NCI-H526 treated with DMSO at 0.1 percent for 48 hours (cell line): ENCODE measurements around the gene PAXX.
"Not testable (repeated sequence)": the region's sequence is repeated elsewhere in the genome, so short reads cannot be mapped to it uniquely, and the experiment has no call there.

Source experiments
- DNase-seq: peaks from one replicate; lab custom pipeline; 2025; lab: John Stamatoyannopoulos, UW

Gene PAXX

DNA sequence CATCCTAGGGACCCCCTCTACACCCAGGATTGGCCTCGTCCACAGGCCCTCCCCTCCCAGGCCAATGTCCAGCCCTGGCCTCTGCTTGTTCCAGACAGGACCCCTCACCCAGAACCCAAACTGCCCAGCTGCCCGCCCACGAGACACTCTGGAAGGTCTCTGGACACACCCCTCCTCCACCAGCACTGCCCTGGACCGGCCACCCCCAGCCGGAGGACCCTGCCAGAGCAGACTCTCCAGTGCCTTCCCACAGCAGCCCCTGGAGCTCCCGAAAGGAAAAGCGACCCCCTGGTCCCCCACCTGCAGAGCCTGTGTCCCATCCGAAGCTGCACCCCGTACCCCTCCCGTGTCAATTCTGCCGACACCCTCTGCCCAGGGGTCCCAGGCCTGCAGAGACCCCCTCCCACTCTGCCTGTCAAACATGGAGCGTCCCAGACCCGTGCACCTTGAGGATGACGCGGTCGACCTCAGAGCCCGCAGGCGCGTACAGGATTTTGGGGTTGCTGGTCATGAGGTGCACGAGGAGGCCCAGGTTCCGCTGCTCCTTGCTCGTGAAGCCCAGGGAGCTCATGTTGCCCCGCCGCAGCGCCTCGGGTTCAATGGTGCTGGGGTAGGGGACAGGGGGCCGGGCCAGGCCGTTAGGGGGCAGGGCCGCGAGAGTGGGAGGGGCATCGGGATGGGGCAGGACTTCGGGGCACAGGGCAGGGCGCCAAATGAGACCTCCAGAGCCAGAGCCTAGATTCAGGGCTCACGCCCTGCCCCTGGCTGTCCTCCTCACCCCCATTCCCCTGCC is 27.9 kb downstream of the PAXX start:
- DNase-seq, result no peak

DNA sequence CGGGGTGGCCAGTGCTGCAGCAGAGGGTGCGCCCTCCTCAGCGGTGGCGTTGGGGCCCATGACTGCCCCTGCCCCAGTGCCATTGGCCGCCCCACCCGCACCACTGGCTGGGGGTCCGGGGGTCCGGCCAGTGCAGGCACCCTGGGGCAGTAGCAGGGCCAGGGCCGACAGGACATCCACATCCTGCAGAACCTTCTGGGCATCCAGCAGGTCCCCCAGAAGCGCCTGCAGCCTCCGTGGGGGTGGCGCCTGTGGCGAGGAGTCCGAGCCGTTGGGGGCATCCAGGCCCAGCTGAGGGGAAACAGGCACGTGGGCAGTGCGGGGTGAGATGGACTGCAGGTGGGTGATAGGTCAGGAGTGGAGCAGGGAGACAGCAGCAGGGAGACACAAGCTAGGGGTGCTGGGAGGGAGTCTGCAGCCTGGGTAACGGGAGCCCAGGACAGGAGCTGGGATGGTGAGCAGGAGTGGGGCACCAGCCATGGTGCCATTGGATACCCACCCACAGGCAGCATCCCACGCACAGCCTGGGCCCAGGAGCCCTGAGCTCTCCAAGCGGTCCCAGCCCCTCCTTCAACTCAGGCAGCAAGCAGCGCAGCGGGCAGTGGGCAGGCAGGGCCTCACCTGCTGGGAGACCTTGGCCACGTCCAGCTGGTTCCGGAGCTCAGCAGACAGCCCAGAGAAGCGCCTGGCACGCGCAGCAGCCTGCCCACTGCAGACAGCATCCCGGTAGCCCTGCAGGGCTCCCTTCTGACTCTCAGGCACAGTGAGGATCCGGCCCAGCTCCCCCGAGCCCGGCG is 28.7 kb downstream of the PAXX start:
- DNase-seq, result no peak

DNA sequence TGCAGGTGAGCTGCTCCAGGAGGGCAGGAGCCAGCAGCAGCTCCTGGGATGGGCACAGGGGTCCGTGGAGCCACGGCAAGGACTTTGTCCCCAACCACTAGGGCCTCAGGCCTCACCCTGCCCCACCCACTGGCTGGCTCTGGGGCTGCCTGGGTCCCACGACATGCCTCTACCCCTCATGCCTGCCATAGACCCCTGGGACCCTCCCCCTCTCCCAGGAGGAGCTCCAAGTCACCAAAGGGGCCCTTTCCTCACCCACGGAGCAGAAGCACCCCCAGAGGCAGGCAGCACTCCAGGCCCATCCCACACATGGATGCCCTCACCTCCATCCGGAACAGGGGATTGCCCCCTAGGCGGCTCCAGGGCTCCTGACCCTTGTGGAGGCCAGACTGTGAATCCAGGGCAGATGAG is 29.4 kb downstream of the PAXX start:
- DNase-seq, result no peak

DNA sequence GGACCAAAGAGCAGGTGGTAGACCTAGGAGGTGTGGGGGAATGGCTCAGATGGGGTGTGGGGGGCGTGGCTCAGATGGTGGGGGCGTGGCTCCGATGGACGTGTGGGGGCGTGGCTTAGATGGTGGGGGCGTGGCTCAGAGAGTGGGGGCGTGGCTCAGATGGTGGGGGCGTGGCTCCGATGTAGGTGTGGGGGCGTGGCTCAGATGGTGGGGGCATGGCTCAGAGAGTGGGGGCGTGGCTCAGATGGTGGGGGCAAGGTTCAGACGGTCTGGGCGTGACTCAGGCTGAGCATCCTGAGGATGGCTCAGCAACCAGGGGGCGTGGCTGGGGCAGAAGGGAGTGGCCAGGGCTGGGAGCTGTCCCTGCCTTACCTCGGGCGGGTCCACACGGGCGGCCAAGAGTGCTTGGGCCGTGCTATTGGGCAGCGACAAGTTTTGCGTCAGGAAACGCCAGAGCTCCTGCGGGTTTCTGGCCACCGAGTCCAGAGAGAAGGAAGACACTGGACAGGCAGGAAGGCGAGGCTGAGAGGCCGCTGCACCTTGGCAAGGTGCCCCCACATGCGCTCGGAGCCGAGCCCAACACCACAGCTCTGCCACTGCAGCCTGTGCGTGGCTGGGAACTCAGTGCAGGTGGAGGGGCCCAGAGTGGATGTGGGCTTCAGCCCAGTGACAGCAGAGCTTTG is 29.9 kb downstream of the PAXX start:
- peak; percentile 14 for DNase-seq

DNA sequence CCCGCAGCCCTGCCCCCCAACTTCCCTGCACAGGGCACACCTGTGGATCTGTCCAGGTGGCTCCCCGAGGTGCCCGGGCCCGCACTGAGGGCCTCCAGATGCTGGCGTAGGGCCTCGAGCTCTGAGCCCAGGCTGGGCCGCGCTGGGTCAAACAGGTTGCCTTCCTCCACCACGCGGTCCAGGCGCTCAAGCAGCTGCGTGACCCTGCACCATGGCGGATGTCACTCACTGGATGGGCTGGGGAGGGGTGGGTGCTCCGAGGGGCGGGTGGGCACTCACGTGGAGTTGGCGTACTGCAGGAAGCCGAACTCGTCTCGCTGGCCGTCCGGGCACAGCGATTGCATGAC is 30.4 kb downstream of the PAXX start:
- DNase-seq, result no peak

DNA sequence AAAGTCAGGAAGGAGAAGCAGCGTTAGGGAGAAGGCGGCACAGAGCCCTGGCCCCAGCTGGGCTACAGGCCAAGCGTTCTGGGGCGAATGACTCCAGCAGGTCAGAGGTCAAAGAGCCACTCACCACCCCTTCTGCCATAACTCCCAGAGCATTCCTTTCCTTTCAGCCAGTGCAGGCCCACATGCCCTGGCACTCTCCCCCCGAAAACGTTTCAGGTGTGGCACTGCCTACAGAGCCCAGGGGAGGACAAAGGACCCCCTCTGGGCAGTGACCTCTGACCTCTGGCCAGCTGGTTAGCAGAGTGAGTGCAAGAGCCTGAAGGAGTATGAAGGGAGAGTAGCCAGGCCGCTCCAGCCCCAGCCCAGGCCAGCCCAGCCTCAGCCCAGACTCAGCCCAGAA is 30.9 kb downstream of the PAXX start:
- DNase-seq, result no peak

DNA sequence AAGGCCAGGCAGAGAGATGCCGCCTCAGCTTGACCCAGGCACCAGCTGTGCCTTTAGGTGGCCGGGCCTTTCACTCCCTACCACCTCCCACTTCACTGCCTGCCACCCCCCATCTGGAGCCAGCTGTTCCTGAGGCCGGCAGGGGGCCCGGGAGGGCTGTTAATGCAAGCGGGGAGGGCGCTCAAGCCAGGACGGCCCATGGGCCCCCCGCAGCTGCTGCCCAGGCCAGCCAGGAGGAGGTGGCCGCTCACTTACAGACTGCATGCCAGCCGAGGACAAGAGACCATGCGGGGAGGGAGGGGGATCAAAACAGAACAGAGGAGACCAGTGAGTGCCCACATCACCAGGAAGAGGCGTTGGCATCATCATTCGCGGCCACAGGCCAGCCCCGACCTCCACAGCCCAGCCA is 31.4 kb downstream of the PAXX start:
- DNase-seq, result no peak

DNA sequence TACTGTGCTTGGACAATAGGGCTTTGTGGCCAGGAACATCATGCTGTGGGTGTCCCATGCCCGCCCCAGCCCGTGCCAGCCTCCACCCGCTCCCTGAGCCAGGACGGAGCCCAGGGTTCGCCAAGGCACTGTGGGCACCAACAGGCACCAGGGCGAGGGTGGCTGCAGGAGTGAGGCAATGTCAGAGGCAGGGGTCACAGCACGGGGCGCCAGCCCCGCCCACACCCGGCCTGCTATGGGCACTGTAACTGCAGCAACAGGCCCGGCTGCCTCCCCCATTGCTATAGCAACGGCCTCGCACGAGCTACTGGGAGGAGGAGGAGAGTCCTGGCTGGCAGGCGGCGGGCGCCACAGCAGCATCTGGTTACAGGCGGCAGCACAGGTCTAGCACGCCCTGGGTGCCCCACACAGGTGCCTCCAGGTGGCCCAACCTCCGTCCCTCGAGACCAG is 33.3 kb downstream of the PAXX start:
- DNase-seq, result peak; percentile 85

DNA sequence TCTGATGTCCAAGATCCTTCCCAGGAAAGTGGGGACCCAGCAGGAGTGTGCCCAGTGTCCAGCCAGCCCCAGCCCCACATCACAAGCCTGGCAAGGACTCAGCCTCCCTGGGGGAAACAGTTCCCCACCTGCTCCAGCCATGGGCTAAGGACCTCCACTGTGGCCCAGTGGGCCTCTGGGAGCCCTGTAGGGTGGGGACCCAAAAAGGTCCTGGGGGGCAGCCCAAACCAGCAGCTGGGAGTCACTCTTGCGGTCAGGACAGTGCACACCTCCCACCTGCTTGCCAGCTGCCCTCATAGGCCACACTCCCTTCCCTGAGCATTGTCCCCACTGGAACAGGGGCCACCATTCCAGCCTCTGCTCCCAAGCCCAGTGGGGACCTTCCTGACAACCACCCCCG is 34.2 kb downstream of the PAXX start:
- no peak for DNase-seq

DNA sequence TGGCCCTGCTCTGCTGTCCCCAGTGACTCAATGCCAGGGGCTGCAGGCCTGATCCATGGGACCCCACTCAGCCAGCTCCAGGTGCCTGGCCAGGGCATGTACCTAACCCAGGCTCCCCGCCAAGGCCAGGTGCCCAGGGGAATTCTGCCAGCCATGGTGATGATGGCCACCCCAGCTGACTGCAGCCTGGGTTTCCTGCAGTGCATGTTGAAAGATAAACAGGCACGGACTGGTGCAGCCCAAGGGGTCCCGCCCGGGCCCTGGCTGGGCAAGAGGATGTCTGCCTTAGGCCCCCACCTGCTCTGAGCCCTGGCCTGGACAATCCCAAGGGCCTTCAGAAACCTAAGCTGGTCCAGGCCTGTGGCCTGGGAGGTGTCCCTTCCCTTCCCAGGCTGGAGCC is 34.6 kb downstream of the PAXX start:
- DNase-seq, result no peak

DNA sequence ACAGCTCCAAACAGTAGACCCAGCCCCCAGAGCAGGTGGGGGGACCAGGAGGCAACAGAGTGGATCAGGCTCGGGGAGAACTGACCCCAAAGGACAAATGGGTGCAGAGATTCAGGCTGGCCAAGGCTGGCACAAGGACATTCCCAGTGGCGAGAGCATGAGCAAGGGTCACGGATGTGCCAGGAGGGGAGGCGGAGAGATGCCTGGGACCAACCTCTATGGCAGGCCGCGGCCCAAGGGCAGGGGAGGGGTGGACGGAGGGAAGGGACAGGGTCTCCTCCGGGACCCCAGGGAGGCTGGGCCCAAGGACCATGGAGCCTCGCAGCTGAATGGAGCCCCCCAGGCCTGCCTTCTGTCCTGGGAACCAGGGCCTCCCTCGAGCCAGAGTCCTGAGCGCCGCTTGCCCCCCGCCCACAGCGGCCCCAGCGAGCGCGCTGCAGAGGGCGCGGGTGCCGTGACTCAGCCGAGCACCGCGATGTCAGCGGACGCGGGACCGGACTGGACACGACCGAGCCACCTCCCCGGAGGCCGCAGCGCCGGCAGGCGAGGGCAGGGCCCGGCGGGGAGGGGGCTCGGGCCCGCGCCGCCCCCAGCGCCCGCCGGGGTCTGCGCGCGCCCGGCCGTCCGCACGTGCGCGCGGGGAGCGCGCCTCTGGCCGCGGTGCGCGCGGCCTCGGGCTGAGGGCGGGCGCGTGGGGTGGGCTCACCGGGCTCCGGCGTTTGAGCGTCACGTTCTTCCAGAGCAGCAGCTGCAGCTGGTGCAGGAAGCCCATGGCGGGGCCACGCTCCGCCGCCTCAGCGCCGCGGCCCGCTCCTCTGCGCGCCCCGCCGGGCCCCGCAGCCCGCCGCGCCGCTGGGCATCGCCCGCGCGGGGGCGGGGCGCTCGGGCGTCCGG is 35.4 kb downstream of the PAXX start, which contains the start of gene ABCA2:
Gene ABCA2, minus strand, starts transcription at position 869 of the 894 bp plus-strand sequence. Its CDS starts 97 bp downstream, at position 772.
- DNase-seq, result no peak

DNA sequence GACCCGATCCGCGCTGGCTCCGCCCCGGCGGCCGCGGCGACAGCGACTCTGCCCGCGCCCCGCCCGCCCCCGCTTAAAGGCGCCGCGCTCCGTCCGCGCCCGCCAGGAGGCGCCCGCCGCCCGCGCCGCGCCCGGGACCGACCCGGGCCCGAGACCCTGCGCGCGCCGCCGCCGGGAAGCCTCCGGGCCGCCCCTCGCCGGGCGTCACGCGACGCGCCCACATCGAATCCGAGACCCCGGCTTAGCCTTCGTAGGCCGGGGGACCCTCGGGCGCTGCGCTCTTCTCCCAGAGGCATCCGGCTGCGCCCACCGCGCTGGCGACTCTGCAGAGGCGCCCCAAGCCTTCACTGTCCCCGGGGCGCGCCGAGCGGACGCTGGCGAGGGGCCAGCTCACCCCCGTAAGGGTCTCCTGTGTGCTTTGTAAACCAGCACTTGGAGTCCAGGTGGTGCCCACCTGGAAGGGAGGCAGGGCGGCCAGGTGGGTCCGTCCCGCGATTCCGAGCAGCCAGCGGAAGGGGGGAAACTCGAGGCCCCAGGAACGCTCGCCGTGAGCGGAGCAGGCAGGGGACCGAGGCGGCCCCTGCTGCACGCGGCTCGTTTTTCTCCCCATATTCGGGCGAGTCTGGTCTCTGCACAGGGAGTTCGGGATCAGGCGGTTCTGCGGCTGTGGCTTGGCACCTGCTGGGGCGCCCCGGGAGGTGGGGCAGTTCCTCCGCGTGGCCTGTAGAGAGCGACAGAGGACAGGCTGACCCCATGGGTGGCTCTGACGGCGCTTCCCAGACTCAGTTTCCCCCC is 36.2 kb downstream of the PAXX start:
- peak; percentile 22 for DNase-seq

DNA sequence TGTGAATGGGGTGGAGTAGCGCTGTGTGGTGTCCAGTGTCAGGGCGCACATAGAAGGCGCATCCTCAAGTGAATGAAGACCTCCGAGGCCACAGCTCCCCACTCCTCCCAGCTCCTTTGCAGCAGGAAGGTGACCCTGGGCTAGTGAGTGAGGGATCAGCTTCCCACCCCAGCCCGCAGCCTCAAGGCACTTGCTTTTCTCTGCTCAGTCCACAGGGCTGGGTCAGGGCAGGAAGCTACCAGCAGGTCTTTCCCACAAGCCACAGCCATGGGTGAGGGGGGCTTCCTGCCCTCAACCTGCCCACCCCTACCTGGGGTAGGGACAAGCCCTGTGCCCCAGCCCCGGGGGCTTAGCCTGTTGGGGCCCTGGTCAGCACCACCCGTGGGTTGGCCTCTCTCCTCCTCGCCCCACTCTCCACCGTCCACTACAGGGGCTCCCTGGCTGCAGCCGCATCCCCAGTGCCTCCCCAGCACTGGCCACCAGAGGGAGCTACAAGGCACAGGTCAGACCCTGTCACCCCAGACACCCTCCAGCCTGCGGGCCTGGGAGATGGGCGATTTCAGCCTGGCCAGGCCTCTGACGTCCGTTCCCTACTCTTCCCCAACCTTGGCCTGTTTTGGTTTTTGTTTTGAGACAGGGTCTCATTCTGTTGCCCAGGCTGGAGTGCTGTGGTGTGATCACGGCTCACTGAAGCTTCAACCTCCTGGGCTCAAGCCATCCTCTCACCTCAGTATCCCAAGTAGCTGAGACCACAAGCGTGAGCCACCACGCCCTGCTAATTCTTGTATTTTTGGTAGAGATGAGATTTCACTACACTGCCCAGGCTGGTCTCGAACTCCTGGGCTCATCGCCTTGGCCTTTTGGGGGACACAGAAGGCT is 37.1 kb downstream of the PAXX start:
- no peak for DNase-seq

DNA sequence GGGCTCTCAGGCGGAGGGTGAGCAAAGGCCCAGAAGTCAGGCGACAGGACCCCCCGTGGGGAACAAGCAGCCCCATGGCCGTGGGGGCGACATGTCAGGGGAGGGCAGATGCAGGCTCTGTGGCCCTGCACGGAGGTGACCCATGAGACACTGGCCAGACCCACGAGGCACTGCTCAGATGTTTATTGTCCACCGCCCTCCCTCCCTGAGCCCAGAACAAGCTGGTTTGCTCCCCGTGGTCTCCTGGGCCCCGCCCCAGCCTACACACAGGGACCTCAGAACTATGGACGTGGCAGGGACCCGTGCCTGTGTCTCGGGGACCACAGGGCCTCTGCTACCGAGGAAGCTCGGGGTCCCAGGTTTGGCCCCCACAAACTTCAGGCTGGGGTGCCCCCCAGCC is 37.8 kb downstream of the PAXX start:
- no peak for DNase-seq

DNA sequence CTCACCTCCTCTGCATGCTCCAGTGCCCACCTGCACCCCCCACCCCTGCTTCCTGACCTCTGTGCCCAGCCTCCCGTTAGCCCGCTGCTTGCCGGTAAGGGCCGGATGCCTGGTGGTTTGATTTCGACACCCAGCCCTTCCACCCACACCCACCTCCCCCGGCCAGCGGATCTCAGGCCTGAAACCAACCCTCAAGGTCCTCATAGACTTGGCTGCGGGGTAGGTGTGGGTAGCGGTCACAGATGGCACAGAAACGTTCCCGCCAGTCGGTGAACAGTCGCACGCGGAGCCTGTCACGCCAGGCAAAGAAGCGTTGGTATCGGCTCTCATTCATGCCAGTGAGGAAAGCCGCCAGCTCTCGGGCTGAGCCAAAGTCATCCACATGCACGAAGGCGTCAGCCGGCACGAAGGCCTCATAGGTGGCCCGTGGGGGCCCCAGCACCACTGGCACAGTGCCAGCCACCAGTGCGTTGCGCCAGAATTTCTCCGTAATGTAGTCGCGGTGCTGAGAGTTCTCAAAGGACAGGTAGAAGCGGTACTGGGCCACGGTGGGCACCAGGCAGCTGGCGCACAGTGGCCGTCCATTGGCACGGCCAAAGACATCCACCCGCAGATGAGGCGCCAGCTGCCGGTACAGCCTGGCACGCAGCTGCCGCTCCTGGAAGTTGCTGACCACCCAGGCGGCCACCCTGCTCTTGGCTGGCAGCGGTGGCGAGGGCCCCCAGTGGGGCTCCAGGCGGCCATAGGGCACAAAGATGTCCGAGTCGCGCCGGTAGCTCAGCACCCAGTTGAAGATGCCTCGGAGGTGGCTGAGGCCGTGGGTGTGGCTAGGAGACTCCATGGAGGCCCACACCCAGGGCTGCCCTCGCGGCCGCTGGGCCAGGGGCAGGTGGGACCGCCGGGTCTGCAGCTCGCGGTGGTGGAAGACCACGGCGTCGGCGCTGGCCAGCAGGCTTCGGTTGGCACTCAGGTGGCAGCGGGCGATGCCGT is 38.6 kb downstream of the PAXX start:
- DNase-seq, result no peak

DNA sequence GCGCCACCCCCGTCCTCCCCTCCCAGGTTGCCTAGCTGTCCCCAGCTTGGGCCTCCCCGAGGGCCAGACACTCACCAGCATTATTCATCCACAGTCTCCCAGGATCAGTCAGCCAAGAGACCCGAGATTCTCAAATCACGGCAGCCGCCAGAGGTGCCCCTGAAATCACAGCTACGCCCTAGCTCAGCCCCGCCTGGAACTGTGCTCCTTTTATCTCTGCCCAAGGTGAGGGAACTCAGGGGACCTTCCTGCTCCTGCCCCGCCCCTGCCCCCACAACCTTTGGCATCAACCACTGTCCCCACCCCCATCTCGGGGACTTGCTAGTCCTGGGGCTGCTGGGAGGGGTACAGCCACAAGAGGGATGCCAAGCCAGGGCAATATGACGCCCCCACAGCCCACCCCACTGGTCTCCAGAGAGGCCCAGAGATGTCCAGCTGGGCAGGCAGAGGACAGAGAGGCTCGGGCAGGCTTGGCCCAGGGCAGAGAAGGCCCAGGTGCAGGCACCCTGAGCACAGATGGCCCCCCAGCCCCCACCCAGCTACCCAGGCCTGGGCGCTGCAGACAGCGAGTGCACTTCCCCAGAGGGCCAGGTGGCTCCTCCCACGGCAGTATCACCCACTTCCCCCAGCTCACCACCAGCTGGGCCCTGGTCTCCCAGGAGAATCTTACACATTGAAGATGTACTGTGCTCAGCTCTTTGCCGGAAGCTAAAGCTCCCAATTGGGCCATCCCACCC is 39.9 kb downstream of the PAXX start, which contains the start of gene FUT7:
Gene FUT7, minus strand, starts transcription at position 185 of the 737 bp plus-strand sequence. Its CDS starts 97 bp downstream, at position 88.
- DNase-seq, result no peak

DNA sequence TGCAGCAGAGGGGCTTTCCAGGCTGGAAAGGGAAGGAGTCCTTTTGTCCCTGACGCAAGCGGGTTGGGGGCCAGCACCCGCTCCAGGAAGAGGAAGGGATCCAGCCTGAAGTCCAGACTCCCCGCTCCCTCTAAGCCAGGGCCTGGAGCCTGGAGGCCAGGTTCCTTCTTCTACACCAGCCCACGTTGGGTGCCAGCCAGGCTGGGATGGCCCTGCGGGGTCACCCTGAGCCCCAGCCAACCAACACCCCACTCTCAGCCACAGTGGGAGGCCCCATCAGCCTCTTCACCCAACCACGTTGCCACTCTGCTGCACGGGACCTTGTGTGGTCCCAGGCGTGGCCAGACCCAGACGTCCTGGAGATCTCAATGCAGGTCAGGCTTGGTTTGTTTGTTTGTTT is 40.6 kb downstream of the PAXX start:
- no peak for DNase-seq

DNA sequence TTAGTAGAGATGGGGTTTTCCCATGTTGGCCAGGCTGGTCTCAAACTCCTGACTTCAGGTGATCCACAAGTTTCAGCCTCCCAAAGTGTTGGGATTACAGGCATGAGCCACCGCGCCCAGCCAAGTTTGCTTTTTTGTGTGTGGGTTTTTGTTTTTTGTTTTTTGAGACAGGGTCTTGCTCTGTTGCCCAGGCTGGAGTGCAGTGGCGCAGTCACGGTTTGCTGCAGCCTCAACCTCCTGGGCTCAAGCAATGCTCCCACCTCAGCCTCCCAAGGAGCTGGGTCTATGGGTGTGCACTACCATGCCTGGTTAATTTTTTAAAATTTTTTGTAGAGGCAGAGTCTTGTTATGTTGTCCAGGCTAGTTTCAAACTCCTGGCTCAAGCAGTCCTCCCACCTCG is 41.3 kb downstream of the PAXX start:
- not testable (repeated sequence) for DNase-seq
